OCI-LY7 (cell line): Measurements from ENCODE around the gene SLCO2A1.

Experiments
- CTCF ChIP-seq: fragments of 200-600 bp; sonication (generic); conservative IDR thresholded peaks from 2 replicates; pipeline ENCODE4 v1.5.1; 2014; ENCODE audit warnings: mild to moderate bottlenecking, antibody characterized with exemption, low read length, moderate library complexity, mixed read lengths
- EZH2phosphoT487 ChIP-seq: fragments of 200-600 bp; sonication (generic); IDR thresholded peaks from 2 replicates; pipeline ENCODE4 v1.6.1; 2018; ENCODE audit warnings: low read depth, borderline replicate concordance, mild to moderate bottlenecking, mixed run types, antibody characterized with exemption, low read length, moderate library complexity, mixed read lengths

DNA sequence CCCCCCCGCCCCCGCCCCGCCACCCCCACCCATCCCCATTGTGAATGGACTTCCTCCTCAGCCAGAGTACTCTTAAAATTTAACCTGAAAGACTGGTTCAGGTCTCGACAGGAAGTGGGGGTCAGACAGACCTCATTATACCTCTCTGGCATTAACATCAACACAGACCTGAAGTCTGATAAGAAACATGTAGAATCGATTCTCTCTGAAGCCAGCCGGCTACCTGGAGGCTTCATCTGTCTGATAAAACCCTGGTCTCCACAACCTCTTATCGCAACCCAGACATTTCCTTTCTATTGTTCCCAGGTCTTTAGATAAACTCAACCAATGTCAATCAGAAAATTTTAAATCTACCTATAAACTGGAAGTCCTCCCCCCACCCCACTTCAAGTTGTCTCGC lies 42.6 kb downstream of the SLCO2A1 start:
- TF ChIP-seq CTCF (no peak), EZH2phosphoT487 (no peak)
